Germinal center (tissue), 1 donor: ENCODE measurements around the gene ADAMTS8.
"Not testable (repeated sequence)": the region's sequence is repeated elsewhere in the genome, so short reads cannot be mapped to it uniquely, and the experiment has no call there.

Experiments
- DNase-seq: peaks from one replicate; pipeline ENCODE4 v3.0.0; 2012; ENCODE audit warnings: mixed read lengths, low spot score

The ADAMTS8 gene

DNA sequence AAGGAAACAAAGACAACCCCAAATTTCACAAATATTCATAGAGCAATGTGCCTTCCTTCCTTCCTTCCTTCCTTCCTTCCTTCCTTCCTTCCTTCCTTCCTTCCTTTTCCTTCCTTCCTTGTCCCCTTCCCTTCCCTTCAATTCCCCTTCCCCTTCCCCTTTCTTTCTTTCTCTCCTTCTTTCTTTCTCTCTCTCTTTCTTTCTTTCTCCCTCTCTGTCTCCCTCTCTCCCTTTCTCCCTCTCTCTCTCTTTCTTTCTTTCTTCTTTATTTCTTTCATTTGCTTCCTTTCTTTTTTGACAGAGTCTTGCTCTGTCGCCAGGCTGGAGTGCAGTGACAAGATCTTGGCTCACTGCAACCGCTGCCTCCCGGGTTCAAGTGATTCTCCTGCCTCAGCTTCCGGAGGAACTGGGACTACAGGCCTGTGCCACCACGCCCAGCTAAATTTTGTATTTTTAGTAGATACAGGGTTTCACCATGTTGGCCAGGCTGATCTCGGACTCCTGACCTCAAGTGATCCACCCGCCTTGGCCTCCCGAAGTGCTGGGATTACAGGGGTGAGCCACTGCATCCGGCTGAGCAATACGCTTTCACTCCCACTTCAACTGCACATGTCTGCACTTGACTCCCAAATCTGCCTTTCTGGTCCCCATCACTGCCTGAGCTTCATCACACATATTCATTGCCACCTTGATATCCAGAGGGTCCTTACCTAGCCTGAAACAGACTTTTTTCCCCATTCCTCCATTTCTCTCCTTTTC lies 10.2 kb upstream of the ADAMTS8 start:
- DNase-seq: not testable (repeated sequence)

DNA sequence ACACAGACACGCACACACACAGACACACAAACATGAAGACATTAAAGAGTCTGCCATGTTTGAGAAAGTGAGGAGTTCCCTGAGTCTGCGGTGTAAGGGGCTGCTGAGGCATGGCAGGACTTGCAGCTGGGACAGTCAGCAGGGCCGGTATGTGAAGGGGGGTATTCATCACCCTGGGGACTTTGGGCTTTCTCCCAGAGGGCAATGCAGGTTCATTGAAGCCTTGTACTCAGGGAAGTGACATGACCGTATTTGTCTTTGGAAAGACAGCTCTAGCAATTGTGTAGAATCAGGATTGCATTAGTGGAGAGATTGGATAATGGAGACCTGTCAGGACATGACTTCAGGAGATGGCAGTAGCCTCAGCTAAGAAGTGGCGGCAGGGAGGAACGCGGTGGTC lies 9.4 kb upstream of the ADAMTS8 start:
- no peak for DNase-seq

DNA sequence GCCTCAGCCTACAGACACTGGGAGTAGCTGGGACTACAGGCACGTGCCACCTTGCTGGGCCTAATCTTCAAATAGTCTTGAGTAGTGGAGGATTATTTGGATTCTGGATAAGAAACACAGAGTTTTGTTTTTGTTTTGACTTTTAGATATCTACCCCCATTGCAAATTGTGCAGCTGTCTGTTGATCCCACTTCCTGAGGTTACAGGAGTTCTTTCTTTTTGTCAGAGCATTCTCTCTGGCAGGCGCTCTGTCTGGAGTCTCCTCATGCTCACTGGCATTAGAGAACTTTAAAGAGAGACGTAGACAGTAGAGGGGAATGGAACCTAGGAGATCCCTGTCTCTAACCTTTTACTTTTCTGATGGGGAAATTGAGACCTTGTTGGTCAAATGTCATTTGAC lies 7.8 kb upstream of the ADAMTS8 start:
- DNase-seq: no peak

DNA sequence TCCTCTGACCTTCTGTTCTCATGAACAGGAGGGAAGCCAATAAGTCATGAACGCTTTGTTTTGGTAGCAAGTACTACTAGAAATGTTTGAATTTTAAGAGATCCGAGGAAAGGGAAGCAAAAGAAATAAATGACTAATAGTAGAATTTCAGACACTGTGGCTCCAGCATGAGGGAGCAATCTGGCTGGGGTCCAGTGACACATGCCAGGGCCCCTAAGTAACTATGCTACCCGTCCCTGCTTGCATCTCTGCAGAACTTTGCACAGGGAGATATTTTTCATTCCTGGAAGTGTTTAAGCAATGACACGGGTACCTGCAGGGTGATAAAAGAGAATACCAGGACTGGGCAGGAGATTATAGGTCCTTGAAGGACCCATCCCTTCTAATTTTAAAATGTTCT lies 7.3 kb upstream of the ADAMTS8 start:
- DNase-seq: no peak

DNA sequence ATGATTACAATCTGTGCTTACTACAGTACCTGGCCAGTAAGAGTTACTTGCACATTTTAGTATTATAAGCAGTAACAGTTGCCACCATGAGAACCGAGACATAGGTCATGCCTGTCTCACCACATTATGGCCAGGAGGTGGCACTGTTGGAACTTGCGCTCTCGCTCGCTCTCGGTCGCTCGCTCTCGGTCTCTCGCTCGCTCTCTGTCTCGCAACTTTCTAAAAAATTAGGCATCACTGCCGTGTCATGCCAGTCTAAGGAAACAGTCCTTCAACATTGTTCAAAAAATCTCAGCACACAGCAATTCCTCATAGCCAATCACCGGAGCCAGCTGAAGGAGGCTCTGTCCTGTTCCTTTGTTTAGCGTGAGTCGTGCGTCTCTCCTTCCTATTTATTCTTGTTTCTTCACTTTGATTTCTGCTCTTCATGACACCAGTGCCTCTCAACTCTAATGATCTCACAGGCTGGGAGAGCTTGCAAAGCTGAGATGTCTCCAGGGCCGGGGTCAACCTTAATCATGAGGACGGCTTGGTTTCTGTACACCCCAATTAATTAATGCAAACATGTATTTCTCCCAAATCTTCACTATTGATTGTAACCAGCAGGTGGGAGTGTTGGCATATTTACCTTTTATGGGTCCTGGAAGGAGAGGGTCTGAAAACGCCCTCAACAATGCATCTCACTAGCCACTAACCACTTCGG lies 6.3 kb upstream of the ADAMTS8 start:
- peak; percentile 73 for DNase-seq

DNA sequence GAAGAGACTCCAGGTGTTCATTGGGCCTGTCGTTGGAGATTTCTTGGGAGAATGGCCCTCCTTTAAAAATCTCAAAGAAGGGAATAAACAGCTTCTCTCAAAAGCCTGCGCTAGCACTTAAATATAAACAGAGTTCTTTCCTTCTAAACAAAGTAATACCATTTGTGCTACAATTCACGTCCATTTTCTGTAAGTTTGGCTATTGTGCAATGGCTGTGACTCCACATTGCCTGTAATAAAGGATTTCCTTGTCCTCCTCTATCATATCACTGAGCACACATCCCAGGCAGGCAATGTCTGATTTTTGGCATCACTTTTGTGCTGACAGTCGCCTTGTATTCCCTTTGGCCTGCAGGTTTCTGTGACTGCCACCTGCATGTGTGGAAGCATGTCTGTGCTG lies 4.9 kb upstream of the ADAMTS8 start:
- no peak for DNase-seq

DNA sequence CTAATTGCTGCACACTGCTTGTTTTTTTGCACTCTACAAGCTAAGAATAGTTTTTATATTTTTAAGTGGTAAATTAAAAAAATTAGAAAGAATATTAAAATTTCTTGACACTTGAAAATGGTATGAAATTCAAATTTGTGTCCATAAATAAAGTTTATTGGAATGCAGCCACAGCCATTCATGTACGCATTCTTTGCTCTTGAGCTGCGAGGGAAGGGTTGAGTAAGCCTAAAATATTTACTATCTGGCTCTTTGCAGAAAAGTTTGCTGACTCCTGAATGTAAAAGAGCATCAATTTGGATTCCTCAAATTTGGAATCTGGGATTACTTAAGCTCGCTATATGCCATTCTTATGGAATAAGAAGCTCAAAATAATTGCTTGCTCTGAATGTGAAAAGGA lies 3.4 kb upstream of the ADAMTS8 start:
- DNase-seq: no peak

DNA sequence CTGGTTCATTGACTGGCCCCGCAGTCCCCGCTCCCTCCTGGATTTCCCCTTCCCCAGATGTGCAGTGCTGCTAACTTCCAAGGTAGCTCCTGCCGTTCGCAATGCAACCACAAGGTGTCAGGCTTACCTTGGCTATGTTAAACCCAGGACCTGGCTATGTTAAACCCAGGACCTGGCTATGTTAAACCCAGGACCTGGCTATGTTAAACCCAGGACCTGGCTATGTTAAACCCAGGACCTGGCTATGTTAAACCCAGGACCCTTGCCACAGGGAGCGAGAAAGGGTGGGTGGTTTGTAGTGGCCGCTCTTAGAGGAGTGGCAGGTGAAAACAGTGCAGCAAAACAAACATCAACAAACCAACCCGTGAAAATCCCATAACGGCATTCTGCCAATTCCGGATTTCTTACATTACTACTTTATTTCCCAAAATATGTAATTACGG lies 2.9 kb upstream of the ADAMTS8 start:
- DNase-seq: peak; percentile 64

DNA sequence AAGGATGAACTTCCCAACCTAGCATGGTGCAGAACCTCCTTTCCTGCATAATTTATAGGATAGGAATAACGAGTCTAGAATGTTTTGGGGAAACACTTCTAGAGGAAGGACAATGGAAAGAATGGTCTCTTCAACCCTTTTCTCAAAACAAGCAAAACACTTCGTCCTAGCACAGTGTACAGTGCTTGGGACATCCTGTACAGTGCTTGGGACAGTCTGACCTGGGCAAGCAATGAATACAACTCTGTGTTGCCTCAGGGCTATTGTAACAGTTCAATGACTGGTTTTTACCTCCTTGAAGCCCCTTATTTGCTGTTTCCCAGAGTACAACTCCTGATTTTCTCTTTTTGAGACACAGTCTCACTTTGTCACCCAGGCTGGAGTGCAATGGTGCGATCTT lies 1.6 kb upstream of the ADAMTS8 start:
- no peak for DNase-seq

DNA sequence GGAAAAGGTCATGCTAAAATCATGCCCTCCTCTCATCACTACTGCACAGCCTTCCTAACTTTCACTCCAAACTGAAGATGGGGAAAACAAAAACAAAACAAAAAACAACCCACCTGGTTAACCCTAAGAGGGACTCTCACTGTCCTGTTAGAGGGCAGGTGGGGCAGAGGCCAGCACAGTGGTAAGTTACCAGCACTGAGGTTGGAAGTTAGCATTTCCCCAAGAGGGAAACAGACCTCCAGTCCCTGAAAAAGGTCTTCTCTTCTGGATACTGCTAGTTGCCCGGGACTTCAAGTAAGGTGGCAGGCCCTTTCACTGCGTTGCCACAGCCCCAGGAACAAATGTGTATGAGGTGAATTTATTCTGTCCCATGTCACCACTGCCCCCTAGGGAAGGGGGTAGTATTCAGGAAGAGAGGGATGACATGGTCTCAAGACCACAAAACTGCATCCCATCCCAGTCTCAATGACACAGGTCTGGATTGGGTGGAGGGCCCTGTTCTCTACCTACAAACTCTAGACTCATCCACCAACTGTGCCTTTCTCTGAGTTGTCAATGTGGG lies 792 bp upstream of the ADAMTS8 start:
- DNase-seq: no peak

DNA sequence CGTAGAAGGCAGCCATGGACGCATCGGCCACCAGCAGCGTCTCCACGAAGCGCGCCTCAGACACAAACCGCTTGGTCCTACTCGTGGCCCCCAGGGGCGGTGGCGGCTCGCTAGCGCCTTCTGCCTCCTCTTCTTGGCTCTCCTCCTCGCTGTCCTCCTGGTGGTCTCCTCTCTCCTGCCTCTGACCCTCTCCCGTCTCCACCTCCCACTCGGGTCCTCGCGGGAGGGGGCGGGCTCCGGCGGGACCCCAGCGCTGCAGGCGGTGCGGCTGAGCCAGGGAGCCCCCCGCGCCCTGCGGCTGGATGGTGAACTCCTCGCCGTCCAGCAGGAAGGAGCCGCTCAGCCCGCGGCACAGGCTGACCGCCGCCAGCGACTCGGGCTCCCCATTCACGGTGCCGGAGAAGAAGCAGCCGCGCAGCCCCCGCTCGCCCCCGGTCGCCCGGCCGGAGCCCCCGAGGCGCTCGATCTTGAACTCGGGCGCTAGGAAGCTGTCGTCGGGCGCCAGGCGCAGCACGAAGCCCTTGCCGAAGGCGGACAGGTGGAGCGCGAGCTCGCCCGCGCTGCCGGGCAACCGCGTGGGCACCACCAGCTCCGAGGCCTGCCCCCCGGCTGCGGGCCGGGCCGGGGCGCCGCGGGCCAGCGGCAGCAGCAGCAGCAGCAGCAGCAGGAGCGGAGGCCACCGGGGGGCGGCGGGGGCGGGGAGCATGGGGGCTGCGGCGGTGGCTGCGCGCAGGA lies 661 bp downstream of the ADAMTS8 start:
- no peak for DNase-seq

DNA sequence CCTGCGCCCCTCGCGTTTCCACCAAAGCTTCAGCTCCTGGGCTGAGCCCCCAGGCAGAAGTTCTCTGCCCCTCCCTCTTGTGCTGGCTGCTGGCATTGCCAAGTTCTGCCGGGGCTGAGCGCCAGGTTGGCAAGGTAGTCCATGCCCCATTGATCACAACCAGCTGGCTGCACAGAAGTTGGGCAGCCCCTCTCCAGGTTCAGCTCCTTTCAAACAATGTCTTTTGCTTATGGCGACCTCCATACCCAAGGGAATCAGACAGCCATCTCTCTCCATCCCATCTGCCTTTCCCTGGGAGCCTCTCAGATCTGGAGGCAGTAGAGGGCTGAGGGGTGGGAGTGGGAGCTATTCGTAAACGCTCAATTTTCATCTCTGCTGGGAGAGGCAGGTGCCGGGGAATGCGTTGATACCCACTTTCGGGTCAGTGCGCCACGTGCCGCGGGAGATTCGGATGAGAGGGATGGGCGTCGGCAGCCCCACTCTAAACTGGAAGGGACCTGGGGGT lies 1.5 kb downstream of the ADAMTS8 start:
- no peak for DNase-seq

DNA sequence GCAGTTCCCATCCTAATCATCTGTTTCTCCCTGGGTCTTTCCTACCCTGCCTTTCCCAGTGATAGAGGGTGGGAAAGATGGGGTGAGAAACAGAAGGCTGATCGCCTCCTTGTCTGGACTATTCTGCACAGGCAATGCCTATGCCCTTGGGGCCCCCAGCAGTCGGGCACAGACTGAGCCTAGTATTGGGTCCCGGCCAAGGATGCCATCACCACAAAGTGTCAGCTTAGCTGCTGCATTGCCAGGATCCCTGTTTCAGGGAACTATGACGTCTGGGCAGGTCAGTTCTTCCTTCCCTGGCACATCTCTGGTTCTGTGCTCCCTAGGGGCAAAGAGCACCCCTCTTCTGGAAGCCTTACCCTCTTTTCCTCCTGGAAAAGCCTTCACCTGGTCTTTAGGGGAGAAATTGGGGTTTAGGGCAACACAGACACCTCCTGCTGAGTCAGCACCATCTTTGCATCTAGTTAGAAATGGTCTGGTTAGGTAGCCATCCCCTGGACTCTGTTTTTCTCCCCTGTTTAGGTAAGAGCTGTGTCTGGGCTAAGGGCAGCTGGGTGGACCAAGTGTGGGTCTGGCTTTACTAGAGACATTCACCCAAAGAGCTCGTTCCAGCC lies 2.1 kb downstream of the ADAMTS8 start:
- DNase-seq: no peak

DNA sequence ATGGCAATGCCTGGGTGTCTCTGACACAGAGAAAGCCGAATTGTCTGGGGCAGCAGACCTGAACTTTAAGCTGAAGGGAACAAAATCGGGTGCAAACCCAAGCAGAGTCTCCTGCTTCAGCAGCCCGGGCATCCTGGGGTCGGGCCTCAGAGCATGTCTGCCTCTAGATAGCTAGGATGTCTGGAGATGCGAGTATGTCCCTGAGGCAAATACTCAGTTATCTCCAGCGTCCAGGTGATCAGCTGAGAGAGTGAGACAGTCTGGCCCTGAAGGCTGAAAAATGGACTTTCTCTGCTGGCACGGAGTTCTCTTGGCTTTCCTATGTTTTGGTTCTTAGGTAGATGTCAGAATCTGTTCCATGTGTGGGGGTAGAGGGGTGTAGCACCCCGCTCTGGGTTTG lies 3.3 kb downstream of the ADAMTS8 start:
- no peak for DNase-seq

DNA sequence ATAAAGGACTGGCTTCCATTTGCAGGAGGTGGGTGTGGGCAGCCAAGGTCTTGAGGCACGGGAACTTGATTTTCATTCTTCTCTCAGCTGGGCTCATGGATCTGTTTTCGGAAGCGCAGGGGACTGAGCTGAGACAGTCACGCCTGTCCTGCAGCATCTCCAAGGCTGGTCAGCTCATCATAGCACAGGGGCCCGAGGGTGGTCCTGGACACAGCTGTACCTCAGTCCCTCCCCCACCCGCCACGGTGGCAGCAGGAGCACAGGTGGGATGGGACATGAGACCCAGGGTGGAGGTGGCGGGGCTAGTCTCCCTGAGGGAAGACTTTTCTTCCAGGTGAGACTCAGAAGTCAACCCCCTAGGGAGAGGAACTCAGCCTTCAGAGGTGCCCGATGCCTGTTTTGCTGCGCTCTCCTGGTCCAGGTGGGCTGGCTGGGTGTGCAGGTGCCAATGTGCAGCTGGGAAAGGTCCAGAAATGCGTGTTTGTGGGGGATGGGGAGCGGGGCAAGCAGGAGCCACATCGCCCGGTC lies 3.7 kb downstream of the ADAMTS8 start:
- no peak for DNase-seq

DNA sequence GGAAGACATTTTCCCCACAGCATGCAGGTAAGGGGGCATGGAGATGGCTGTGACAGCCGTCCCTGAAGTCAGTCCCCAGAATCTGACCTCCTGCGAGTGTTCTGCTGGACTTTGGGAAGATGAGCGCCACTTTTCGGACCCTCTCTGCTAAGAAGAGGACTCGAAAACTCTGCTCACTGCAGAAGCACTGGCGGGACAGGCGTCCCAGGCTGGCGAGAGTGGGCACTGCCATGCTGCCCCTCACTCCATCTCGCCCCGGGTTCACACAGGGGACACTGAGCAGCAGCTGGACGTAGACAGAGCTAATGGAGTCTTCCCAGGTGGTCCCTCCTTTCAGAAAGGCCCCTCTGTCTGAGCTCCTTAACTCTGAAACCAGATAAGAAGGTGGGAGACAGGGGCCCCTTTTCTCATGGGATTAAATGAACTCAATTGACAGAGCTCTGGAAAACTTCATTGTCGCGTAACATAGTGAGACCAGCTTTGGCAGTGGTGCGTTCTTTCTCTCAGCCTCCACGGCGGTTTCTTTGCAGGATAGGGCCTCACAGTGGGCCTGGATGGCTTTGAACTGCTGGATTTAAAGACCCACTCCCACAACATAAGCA lies 4.8 kb downstream of the ADAMTS8 start:
- DNase-seq: no peak

DNA sequence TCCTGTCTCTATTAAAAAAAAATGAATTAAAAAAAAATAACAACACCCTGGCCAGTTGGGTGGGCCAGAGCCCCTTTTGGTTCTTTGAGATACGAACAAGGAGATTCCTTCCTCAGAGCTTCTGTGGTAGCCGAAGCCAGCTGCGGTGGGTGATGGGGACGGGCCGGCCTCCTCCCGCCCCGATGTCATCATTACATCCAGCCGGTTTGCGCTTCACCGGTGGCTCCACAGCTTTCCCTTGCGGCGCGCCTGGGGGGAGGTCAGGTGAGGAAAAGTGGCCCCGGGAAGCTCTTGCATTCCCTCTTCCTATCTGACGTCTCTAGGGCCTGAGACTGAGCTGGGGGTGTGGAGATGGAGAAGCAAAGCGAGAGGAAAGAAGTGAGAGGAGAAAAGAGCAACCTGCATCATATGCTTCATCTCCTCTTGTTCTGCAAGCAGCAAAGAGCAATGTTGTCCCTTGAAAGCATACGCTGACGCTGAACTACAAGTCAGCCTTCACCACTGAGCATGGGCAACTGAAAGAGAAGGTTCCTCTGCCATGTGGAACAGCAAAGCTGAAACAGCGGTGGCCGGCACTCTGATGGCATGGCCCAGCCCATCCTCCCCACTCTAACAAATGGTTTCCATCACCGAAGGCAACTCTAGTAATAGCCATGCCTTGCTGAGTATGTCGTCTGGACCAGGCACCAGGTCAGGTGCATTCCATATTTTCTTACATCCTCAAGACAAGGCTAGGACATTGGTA lies 6.0 kb downstream of the ADAMTS8 start:
- DNase-seq: no peak

DNA sequence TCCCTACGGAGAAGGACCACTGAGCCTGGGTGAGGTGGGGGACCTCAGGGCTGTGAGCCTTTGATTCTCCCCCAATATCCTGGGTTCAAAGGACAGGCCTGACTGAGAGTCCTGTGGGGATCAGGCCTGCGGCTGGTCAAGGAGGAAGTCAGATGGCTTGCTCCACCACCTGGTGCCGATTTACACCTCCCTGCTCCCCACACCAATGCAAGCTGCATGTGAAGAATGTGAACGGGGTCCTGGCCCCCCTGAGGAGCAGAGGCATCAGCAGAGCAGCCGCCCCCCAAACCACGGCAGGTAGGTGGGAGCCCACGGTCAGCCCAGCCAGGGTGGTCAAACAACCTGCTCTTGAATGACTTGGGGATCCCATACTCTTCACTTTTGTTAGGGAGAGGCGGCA lies 6.7 kb downstream of the ADAMTS8 start:
- no peak for DNase-seq

DNA sequence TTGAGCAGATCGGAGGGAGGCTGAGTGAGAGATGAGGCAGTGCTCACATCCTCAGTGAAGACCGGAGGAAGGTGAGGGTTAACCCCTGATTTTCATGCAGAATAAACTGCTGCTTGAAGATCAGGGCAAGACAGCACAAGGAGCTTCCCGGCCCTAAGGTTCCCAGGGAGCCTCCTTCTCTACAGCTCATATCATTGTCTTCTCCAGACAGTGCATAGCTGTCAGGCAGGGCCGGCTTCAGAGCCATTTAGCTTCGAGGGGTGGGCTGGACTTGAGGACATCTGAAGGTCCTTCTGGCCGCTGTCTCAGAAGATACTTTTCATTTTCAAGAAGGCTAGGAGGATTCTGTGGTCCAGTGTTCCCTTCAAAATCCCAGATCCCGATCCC lies 7.2 kb downstream of the ADAMTS8 start:
- DNase-seq: no peak

DNA sequence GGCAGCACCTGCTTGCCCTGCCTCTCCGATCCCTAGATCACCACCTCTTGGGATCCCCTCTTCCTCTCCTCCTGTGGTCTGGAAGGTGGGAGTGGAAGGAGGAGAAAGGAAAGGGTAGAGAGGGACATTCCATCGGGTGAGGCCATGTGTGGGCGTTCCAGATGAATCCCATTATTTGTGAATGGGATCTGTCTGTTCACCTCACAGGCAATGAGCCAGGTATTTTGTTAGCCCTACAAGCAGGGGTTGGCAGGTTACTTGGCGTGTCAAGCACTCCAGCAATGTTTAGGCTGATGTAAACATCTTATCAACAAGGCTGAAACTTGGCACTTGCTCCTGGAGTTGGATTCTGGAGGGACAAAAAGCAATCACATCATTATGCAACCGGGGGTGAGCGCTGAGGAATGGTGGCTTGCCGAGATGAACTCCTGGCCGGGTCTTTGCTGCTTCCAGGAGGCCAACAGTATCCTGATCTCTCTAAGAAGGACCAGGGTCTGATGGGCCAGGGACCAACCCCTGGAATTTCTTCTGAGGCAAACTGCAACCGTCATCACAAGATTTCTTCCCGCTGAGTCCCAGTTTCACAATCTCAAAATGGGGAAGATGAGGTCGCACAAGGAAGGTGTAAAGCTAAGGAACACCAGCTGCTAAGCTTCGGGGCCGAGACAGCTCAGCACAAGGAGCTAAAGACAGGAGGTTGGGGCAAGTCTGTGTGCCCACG lies 7.8 kb downstream of the ADAMTS8 start:
- no peak for DNase-seq
